VCaP (cell line): Measurements from ENCODE around the gene HEBP1.
A peak's percentile ranks its signal among the peaks of the same experiment; 100 is the strongest.

ENCODE experiments used
- H3K27ac ChIP-seq: fragments of 450-650 bp; 2 replicates; pipeline ENCODE4 v1.5.1; 2017
- TF ChIP-seq, protein P1 (sequence below): fragments of 450-650 bp; conservative IDR thresholded peaks from 2 replicates; pipeline ENCODE4 v1.5.1; 2017; ENCODE audit warnings: mild to moderate bottlenecking, moderate library complexity

The HEBP1 gene

GRCh38 chr12:12934556-12934955 lies 65.5 kb downstream of the HEBP1 start:
- TF ChIP-seq, protein P1, sequence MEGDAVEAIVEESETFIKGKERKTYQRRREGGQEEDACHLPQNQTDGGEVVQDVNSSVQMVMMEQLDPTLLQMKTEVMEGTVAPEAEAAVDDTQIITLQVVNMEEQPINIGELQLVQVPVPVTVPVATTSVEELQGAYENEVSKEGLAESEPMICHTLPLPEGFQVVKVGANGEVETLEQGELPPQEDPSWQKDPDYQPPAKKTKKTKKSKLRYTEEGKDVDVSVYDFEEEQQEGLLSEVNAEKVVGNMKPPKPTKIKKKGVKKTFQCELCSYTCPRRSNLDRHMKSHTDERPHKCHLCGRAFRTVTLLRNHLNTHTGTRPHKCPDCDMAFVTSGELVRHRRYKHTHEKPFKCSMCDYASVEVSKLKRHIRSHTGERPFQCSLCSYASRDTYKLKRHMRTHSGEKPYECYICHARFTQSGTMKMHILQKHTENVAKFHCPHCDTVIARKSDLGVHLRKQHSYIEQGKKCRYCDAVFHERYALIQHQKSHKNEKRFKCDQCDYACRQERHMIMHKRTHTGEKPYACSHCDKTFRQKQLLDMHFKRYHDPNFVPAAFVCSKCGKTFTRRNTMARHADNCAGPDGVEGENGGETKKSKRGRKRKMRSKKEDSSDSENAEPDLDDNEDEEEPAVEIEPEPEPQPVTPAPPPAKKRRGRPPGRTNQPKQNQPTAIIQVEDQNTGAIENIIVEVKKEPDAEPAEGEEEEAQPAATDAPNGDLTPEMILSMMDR, result no peak
- no peak overlapping the region for H3K27ac ChIP-seq

- TF ChIP-seq, protein P1, result no peak
- no peak overlapping the region for H3K27ac ChIP-seq
Measured at GRCh38 chr12:12933742-12934141, 66.3 kb downstream of the HEBP1 start.

- TF ChIP-seq, protein P1, result no peak
Measured at GRCh38 chr12:12930633-12931219, 69.3 kb downstream of the HEBP1 start.

DNA sequence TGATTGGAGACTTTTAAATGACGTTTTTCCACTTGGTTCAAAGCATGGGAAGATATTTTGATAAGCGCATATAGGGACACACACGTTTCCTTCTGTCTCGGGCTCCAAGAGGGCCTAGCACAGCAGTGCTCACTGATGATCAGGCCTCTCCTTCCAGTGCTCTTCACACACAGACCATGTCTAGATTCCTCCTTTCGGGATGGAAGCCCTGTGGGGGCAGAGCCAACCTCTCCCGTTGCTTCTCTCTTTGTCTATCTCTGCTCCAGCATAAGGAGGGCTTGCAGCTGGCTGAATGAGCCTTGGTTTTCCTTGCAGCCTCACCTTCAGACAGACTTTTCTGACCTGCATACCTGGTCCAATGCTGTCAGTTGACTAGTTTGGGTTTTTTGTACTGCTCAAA lies 70.4 kb downstream of the HEBP1 start:
- no peak overlapping the region for H3K27ac ChIP-seq
- TF ChIP-seq, protein P1, result no peak

More at GRCh38 chr12:12930633-12931219, 69.3 kb downstream of the HEBP1 start:
- no peak overlapping the region for H3K27ac ChIP-seq

DNA sequence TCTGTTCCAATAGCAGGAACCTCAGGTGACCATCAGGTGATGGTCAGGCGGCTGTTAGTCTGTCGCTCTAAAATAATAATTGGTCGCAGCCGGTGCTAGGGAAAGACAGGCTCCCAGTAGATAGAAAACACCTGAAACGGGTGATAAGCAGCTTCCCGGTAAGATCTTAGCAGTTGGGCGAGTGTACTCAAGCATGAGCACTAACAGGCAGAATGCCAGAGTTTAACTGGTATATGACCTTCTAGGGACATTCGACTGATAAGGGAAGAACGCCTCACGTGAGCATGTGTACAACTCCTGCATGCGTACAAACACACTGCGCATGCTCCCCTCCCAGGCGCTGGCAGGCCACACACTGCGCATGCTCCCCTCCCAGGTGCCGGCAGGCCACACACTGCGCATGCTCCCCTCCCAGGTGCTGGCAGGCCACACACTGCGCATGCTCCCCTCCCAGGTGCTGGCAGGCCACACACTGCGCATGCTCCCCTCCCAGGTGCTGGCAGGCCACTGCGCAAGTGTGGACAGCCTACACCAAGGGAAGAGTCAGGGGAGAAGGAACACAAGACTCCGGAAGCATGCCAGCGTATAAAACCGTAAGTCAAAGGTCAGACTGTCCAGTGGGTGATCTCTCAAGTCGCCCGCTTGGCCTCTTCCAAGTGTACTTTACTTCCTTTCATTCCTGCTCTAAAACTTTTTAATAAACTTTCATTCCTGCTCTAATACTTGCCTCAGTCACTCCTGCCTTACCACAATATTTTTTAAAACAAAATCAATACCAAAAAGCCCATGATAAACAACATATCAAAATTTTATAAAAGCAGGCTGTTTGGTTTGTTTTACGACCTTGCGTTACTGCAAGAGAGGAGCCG lies 72.6 kb downstream of the HEBP1 start:
- peak overlapping the region; percentile 93 for H3K27ac ChIP-seq
- TF ChIP-seq, protein P1, result no peak

- H3K27ac ChIP-seq, result peak overlapping the region; percentile 93
- TF ChIP-seq, protein P1, result no peak
Measured at GRCh38 chr12:12926571-12927071, 73.4 kb downstream of the HEBP1 start.

- no peak overlapping the region for H3K27ac ChIP-seq
- TF ChIP-seq, protein P1, result no peak
Measured at GRCh38 chr12:12925388-12925787, 74.7 kb downstream of the HEBP1 start.
